HepG2 (cell line): Measurements from ENCODE around the gene LRRC10B. TPM values are rescaled to one million over a fixed set of nuclear protein-coding genes. Genes with fewer than 3 reads are reported as not detected.

ENCODE experiments used
- ATF4 ChIP-seq, 2 experiments: fragments of 450-650 bp in 1 of 2; sonication (generic) in 1 of 2; formaldehyde crosslinking; IDR thresholded peaks; 2 replicates each; pipeline versions ENCODE4 v1.5.0 to v1.8.0; 2020 to 2022; ENCODE audit warnings: mild to moderate bottlenecking in 1 of 2, missing genetic modification reagents in 1 of 2
- ESRRA ChIP-seq: sonication (generic); formaldehyde crosslinking; IDR thresholded peaks from 2 replicates; pipeline ENCODE4 v1.5.1; 2020; ENCODE audit warnings: mild to moderate bottlenecking, low read depth, missing genetic modification reagents
- FOXA3 ChIP-seq: IDR thresholded peaks from 2 replicates; pipeline ENCODE4 v1.6.1; 2016; ENCODE audit warnings: missing genetic modification reagents, missing compliant biosample characterization
- FOXC1 ChIP-seq: sonication (generic); formaldehyde crosslinking; IDR thresholded peaks from 2 replicates; pipeline ENCODE4 v1.8.0; 2022; ENCODE audit warnings: mild to moderate bottlenecking, missing genetic modification reagents, borderline replicate concordance
- FOXK1 ChIP-seq: sonication (generic); formaldehyde crosslinking; IDR thresholded peaks from 2 replicates; pipeline ENCODE4 v1.4.0; 2020; ENCODE audit warnings: low read depth, missing genetic modification reagents, borderline replicate concordance
- GZF1 ChIP-seq: sonication (generic); formaldehyde crosslinking; IDR thresholded peaks from 2 replicates; pipeline ENCODE4 v1.5.1; 2020; ENCODE audit warnings: mild to moderate bottlenecking, missing genetic modification reagents
- MED1 ChIP-seq: sonication (generic); formaldehyde crosslinking; IDR thresholded peaks from 2 replicates; pipeline ENCODE4 v1.4.0; 2020; ENCODE audit warnings: missing genetic modification reagents
- MIER2 ChIP-seq: IDR thresholded peaks from 2 replicates; pipeline ENCODE4 v1.6.1; 2016; ENCODE audit warnings: missing biosample characterization, missing genetic modification reagents
- MLXIP ChIP-seq: sonication (generic); formaldehyde crosslinking; IDR thresholded peaks from 2 replicates; pipeline ENCODE4 v1.9.0; 2021; ENCODE audit warnings: missing genetic modification reagents, borderline replicate concordance
- TGIF2 ChIP-seq: IDR thresholded peaks from 2 replicates; pipeline ENCODE4 v1.6.1; 2016; ENCODE audit warnings: control low read depth, missing compliant biosample characterization
- ZBTB14 ChIP-seq: sonication (generic); formaldehyde crosslinking; IDR thresholded peaks from 2 replicates; pipeline ENCODE4 v1.4.0; 2020; ENCODE audit warnings: missing genetic modification reagents
- ZNF362 ChIP-seq: sonication (generic); formaldehyde crosslinking; IDR thresholded peaks from 2 replicates; pipeline ENCODE4 v1.4.0; 2020; ENCODE audit warnings: missing genetic modification reagents, mild to moderate bottlenecking, borderline replicate concordance
- ZNF839 ChIP-seq: sonication (generic); formaldehyde crosslinking; IDR thresholded peaks from 2 replicates; pipeline ENCODE4 v1.4.0; 2020; ENCODE audit warnings: missing genetic modification reagents, mild to moderate bottlenecking, borderline replicate concordance
- polyA plus RNA-seq, 8 experiments: library from polyadenylated mRNA; depleted of rRNA in 3 of 8; stranded (reverse) in 7 of 8; unstranded in 1 of 8; fragments of >200 nt; fragmentation: Illumina TruSeq in 4 of 8; extraction: Trizol in 4 of 8; gene quantifications; 2 replicates each; pipeline versions ENCODE4 v1.2.1 to v1.2.3, GENCODE V29; 2011 to 2016; ENCODE audit warnings: low read depth in 4 of 8, missing spikeins in 1 of 8, mixed read lengths in 1 of 8; ENCODE audit not compliant: insufficient read depth in 1 of 8
- total RNA-seq, 5 experiments: library from RNA; depleted of rRNA; stranded (reverse); fragments of >200 nt; fragmentation: Illumina TruSeq; extraction: Trizol; gene quantifications; 2 replicates each; pipeline ENCODE4 v1.2.3, GENCODE V29; 2016; ENCODE audit warnings: low read depth in 1 of 5
- TF ChIP-seq, protein P1 (sequence below): sonication (generic); formaldehyde crosslinking; IDR thresholded peaks from 2 replicates; pipeline ENCODE4 v1.4.0; 2020; ENCODE audit warnings: missing genetic modification reagents
- TF ChIP-seq, protein P2 (sequence below): sonication (generic); formaldehyde crosslinking; IDR thresholded peaks from 2 replicates; pipeline ENCODE4 v1.4.0; 2020; ENCODE audit warnings: missing genetic modification reagents
- TF ChIP-seq, protein P3 (sequence below): sonication (generic); formaldehyde crosslinking; IDR thresholded peaks from 2 replicates; pipeline ENCODE4 v1.8.1; 2023; ENCODE audit warnings: mild to moderate bottlenecking, missing genetic modification reagents

LRRC10B gene
- total and polyA plus RNA-seq, 2 of the 13 experiments (the other 11 are each of a cell fraction or from before 2014, with no cell fraction given): not detected

DNA sequence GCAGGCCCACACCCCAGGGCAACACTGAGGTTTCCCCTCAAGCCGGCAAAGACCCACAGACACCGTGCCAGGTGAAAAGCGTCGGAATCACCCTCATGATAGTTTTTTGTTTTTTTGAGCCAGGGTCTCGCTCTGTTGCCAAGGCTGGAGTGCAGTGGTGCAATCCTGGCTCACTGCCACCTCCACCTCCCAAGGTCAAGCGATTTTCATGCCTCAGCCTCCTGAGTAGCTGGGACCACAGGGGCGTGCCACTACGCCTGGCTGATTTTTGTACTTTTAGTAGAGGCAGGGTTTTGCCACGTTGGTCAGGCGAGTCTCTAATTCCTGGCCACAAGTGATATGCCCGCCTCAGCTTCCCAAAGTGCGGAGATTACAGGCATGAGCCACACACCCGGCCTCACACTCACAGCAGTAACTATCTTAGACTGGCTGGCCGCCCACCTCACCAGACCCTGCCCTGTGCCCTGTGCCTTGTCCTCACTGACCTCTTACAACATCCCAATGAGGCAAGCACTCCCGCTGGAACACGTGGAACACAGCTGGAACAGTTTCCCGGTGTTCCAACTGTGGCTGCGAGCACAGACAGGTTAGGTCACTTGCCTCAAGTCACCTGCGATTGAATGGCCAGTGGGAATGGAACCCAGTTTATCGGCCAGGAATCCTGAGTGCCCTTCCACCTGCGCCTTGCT, 21.1 kb downstream of the LRRC10B start (continued):
- TF ChIP-seq ZBTB14 (CRISPR knock-in tag) (no peak), ESRRA (CRISPR knock-in tag) (peak; percentile 94), MIER2 (0 out of 2 replicates have a peak, but pooled peaks have one; percentile 38), FOXA3 (CRISPR knock-in tag) (peak; percentile 24; the same call in 1 of the 2 replicates), ATF4 (CRISPR knock-in tag; IDR thresholded peaks at IDR 0.05) (peak in 1 of 2 experiments; percentile 90; a peak in 2 of 4 replicates), FOXK1 (CRISPR knock-in tag) (no peak; the same call in 1 of the 2 replicates), TGIF2 (peak; percentile 32; the same call in 1 of the 2 replicates), MLXIP (CRISPR knock-in tag) (no peak), MED1 (CRISPR knock-in tag) (peak; percentile 53; the same call in 1 of the 2 replicates), ZNF839 (CRISPR knock-in tag) (peak; percentile 66; the same call in 1 of the 2 replicates), FOXC1 (0 out of 2 replicates have a peak, but pooled peaks have one; percentile 30), GZF1 (CRISPR knock-in tag) (peak; percentile 68; the same call in 1 of the 2 replicates), ZNF362 (CRISPR knock-in tag) (no peak)
- TF ChIP-seq, protein P1, sequence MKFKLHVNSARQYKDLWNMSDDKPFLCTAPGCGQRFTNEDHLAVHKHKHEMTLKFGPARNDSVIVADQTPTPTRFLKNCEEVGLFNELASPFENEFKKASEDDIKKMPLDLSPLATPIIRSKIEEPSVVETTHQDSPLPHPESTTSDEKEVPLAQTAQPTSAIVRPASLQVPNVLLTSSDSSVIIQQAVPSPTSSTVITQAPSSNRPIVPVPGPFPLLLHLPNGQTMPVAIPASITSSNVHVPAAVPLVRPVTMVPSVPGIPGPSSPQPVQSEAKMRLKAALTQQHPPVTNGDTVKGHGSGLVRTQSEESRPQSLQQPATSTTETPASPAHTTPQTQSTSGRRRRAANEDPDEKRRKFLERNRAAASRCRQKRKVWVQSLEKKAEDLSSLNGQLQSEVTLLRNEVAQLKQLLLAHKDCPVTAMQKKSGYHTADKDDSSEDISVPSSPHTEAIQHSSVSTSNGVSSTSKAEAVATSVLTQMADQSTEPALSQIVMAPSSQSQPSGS: peak; percentile 55; the same call in 1 of the 2 replicates
- TF ChIP-seq, protein P2, sequence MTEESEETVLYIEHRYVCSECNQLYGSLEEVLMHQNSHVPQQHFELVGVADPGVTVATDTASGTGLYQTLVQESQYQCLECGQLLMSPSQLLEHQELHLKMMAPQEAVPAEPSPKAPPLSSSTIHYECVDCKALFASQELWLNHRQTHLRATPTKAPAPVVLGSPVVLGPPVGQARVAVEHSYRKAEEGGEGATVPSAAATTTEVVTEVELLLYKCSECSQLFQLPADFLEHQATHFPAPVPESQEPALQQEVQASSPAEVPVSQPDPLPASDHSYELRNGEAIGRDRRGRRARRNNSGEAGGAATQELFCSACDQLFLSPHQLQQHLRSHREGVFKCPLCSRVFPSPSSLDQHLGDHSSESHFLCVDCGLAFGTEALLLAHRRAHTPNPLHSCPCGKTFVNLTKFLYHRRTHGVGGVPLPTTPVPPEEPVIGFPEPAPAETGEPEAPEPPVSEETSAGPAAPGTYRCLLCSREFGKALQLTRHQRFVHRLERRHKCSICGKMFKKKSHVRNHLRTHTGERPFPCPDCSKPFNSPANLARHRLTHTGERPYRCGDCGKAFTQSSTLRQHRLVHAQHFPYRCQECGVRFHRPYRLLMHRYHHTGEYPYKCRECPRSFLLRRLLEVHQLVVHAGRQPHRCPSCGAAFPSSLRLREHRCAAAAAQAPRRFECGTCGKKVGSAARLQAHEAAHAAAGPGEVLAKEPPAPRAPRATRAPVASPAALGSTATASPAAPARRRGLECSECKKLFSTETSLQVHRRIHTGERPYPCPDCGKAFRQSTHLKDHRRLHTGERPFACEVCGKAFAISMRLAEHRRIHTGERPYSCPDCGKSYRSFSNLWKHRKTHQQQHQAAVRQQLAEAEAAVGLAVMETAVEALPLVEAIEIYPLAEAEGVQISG (CRISPR knock-in tag): peak; percentile 41; the same call in 1 of the 2 replicates
- TF ChIP-seq, protein P3, sequence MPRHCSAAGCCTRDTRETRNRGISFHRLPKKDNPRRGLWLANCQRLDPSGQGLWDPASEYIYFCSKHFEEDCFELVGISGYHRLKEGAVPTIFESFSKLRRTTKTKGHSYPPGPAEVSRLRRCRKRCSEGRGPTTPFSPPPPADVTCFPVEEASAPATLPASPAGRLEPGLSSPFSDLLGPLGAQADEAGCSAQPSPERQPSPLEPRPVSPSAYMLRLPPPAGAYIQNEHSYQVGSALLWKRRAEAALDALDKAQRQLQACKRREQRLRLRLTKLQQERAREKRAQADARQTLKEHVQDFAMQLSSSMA: no peak
